ENCODE data around the gene IP6K3.

Gene IP6K3

GRCh38 chr6:33738879-33739278 lies 7.8 kb downstream of the IP6K3 start:
- DNase-seq, result no peak

- no peak for DNase-seq
Observed at GRCh38 chr6:33738153-33738552, 8.6 kb downstream of the IP6K3 start.

- no peak for DNase-seq
Observed at GRCh38 chr6:33737267-33738026, 9.3 kb downstream of the IP6K3 start.

GRCh38 chr6:33735216-33735615 lies 11.5 kb downstream of the IP6K3 start:
- DNase-seq, result no peak

GRCh38 chr6:33733709-33734007 lies 13.0 kb downstream of the IP6K3 start:
- no peak for DNase-seq

- DNase-seq, result no peak
Observed at GRCh38 chr6:33732817-33733708, 13.6 kb downstream of the IP6K3 start.

- DNase-seq, result no peak
Observed at GRCh38 chr6:33732385-33732784, 14.3 kb downstream of the IP6K3 start.

- no peak for DNase-seq
Observed at GRCh38 chr6:33731751-33732282, 14.9 kb downstream of the IP6K3 start.

- DNase-seq, result no peak
Observed at GRCh38 chr6:33731035-33731434, 15.7 kb downstream of the IP6K3 start.

GRCh38 chr6:33730611-33731010 lies 16.1 kb downstream of the IP6K3 start:
- no peak for DNase-seq

- no peak for DNase-seq
Observed at GRCh38 chr6:33729059-33729458, 17.6 kb downstream of the IP6K3 start.

- no peak for DNase-seq
Observed at GRCh38 chr6:33728438-33728837, 18.3 kb downstream of the IP6K3 start.

- no peak for DNase-seq
Observed at GRCh38 chr6:33727932-33728331, 18.8 kb downstream of the IP6K3 start.

GRCh38 chr6:33727126-33727525 lies 19.6 kb downstream of the IP6K3 start:
- DNase-seq, result no peak

- no peak for DNase-seq
Observed at GRCh38 chr6:33726696-33727095, 20.0 kb downstream of the IP6K3 start.

- DNase-seq, result no peak
Observed at GRCh38 chr6:33725891-33726673, 20.6 kb downstream of the IP6K3 start.

- no peak for DNase-seq
Observed at GRCh38 chr6:33725222-33725621, 21.5 kb downstream of the IP6K3 start.

- DNase-seq, result no peak
Observed at GRCh38 chr6:33724102-33725023, 22.3 kb downstream of the IP6K3 start.

GRCh38 chr6:33723371-33724085 lies 23.2 kb downstream of the IP6K3 start:
- no peak for DNase-seq

GRCh38 chr6:33722103-33722623 lies 24.5 kb downstream of the IP6K3 start:
- DNase-seq, result no peak

GRCh38 chr6:33721508-33721907 lies 25.2 kb downstream of the IP6K3 start:
- DNase-seq, result no peak
